CD4-positive, alpha-beta T cell treated with Interleukin-1 beta for 1 hour (primary cell): Measurements from ENCODE around the gene ZNF621.
"Not testable (repeated sequence)": the region's sequence is repeated elsewhere in the genome, so short reads cannot be mapped to it uniquely, and the experiment has no call there.

ENCODE experiments used
- DNase-seq, 2 donors: peaks; one replicate each; pipeline ENCODE4 v3.0.0-alpha.2; 2020 to 2022

Gene ZNF621

GRCh38 chr3:40546816-40547215 is 22.1 kb downstream of the ZNF621 start:
- no peak for DNase-seq

DNA sequence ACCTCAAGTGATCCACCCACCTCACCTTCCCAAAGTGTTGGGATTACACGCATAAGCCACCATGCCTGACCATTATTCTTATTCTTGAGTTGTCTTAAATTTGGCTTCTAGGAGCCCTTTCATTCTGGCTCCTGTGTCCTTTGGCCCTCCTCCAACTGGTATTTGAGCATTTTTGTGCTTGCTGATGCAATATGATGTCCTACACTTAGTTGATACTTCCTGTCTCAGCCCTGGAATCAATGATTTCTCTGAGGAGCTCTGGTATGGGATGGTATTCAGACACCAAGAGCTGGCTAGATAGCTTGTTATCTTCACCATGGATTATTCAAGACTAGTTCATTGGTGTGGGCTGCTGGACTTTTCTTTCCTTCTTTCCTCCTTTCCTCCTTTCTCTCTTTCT is 25.4 kb downstream of the ZNF621 start:
- DNase-seq, result no peak

GRCh38 chr3:40557575-40558161 is 32.9 kb downstream of the ZNF621 start:
- DNase-seq, result no peak

- DNase-seq, result not testable (repeated sequence)
Measured at GRCh38 chr3:40562482-40562881, 37.7 kb downstream of the ZNF621 start.

DNA sequence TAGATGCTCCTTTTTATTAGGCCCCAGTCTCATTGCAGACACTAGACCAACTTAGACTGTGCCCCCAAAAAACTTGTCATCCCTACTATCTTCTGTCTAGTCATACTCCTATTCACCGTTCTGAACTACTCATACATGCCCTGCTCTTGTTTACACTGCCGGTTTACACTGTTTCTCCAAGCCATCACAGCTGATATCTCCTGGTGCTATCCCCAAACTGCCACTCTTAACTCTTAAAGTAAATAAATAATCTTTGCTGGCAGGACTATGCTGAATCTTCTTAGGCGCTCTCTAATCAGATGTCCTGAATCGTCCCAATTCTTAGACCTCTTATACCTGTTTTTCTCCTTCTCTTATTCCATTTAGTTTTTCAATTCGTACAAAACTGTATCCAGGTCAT is 40.9 kb downstream of the ZNF621 start:
- DNase-seq, result not testable (repeated sequence)

GRCh38 chr3:40566694-40567093 is 41.9 kb downstream of the ZNF621 start:
- no peak for DNase-seq

GRCh38 chr3:40572588-40572987 is 47.8 kb downstream of the ZNF621 start:
- no peak for DNase-seq

DNA sequence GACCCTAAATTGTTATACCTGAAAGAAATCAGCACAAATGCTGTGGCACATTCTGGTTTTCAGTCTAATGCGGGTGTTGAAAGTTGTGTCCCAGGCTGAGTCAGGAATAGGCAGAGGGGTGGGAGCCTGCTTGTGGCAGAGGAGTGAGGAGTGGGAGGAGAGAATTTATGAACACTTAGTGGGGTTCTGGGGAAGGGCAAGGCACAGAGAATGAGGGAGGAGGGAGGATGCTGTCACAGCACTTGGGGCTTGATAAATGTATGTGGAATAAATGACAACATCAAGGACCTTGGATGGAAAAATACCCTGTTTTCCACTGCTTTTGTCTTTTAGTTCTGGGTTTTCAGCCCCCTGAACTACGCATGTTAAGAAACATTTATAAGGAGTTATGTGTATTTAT is 49.3 kb downstream of the ZNF621 start:
- DNase-seq, result no peak

DNA sequence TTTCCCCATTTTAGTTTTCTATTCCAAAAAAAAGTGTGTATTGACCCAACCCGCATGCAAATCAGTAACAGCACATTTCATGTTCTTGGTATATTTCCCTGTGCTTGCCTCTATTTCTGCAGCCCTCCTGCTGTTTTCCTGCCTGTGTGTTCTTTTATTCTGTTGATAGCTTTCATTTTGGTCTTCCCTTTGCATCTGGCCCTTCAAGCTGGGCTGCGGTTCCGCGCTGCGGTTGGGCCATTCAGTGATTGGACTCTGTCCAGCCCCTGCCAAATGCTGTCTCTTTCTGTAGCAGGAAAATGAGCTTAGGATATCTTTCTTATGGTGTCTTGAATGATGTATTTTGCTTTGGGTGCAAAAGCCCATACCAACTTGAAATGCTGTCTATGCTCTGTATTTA is 49.9 kb downstream of the ZNF621 start:
- DNase-seq, result no peak

- DNase-seq, result no peak
Measured at GRCh38 chr3:40576396-40576795, 51.6 kb downstream of the ZNF621 start.

DNA sequence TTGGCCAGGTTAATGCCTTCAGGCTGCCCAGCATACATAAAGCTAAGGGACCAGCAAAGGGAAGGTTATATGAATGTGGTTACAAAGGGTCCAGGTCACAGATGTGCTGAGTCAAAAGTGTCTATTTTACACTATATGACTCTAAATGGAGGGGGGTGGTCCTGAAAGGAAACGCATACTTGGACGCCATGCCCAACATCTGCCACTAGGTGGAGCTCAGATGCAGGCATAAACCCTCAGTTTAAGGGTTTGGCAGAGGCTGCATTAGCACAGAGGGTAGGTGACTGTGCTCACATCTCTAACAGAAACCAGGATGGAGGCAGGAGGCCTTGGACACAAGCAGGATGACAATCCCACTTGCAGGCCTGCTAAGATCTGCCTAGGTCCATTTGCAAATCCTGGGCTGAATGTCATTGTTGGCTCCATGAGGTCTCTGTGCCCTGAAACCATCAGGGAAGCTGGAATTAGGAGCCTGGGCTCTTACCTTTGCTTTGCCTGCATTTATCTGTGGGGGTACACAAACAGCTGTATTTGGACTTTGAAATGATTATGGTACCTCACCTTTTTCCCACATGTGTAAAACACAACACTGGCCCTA is 55.8 kb downstream of the ZNF621 start:
- DNase-seq, result peak; percentile 53 to 60

DNA sequence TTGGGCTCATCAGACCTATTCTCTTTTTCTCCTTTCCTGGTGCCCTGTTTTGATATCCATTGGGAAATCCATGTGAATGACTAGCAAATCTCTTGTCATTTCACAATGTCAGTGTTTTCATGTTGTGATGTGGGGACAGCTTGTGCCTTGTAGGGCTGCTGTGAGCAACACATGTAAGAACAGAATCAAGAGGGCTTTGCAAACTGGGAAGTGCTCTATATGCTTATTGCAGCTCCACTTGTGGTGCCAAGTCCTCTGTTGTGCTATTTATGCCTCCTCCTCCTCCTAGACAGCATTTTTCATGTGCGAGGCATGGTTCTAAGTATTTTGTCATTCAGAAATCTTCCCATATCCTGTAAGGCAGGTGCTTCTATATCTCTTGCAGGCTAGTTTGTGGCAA is 56.4 kb downstream of the ZNF621 start:
- DNase-seq, result no peak

GRCh38 chr3:40582401-40583027 is 57.8 kb downstream of the ZNF621 start:
- no peak for DNase-seq

GRCh38 chr3:40583691-40584090 is 58.9 kb downstream of the ZNF621 start:
- DNase-seq, result no peak

DNA sequence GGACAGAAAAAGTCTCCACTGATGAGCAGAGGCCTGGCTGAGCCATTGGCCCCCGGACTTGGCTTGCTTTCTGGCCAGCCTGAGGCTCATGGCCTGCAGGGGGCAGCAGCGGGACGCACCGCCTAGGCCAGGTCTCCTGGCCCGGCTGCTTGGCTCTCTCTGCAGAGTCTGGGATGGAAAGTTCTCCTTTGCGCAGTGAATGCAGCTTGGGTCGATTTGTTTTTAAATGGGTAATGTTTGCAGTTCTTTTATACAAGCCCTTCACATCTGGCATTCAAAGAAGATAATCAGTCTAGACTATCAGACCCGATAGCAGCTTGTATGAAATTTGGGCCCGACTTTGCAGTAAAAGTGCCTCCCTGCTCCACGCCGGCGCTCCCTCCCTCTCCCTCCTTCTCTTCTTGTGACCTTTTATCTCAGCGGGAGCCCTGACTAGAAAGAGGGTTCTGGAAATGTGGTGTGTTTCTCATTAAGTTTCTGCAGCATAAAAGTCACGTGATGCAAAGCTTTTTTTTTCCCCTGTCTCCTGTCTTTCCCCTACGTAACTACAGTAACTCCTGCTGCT is 59.9 kb downstream of the ZNF621 start:
- peak; percentile 58 to 70 for DNase-seq

DNA sequence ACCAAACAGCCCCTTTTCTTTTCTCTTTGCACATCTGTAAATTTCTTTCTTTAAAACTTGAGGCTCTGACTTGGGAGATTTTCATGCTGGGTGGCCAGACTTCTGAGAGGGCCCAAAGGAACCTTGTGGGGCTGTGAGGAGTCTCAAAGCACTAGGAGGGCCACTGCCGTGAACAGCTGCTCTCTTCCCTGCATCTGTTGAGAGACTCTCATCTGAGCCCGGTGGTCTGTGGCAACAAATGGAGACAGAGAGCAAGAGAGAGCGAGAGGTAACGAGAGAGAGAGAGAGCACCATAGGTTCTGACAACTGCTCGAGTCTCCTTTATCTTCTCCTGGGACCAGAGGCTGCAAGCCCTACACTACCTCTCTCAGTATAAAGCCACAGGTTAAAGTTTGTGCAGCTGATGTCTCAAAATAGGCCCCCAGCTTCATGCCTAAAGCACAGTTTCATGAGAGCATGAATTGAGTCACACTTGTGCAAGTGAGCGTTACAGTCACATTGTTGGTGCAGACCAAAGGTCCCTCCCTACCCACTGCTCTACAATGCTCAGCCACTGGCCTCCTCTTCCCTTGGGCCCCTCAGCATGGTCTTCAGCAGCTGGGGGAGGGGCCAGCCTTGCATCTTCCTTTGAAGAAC is 60.7 kb downstream of the ZNF621 start:
- no peak for DNase-seq

GRCh38 chr3:40586901-40587300 is 62.1 kb downstream of the ZNF621 start:
- DNase-seq, result no peak

DNA sequence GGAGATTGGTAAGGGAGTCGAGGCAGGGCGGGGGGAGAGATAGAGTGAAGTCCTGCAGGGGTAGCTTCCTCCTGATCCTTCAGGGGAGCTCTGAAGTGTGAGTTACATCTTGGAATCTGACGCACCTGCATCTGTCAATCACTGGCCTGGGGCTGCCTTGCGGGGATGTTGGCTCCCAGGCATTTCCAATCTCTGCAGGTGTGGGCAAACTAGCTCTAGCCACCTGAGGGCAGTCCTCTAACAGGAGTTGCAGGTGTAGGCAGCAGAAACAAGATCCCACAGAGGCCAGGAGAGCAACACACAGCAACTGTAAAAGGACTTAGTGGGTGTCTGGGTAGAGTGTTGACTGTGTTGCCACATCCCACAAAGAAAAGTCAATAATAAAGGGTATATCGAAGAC is 63.6 kb downstream of the ZNF621 start:
- peak in 1 of 2 donors; percentile 2 for DNase-seq
